Retinal pigment epithelial cell (primary cell): ENCODE measurements around the gene OR10A4.
A peak's percentile ranks its signal among the peaks of the same experiment; 100 is the strongest.
"Not testable (repeated sequence)": the region's sequence is repeated elsewhere in the genome, so short reads cannot be mapped to it uniquely, and the experiment has no call there.

ENCODE experiments used
- DNase-seq: peaks from one replicate; pipeline ENCODE4 v3.0.0-alpha.2; 2010; ENCODE audit warnings: low read depth
- H3K4me3 ChIP-seq: 2 replicates; pipeline ENCODE4 v1.5.1; 2011; ENCODE audit warnings: mild to moderate bottlenecking, low read length, control low read depth, moderate library complexity
- CTCF ChIP-seq: conservative IDR thresholded peaks from 2 replicates; pipeline ENCODE4 v1.5.1; 2011; ENCODE audit warnings: low read depth, low read length, control low read depth, inconsistent platforms

Gene OR10A4

GRCh38 chr11:6894097-6894496 lies 17.7 kb downstream of the OR10A4 start:
- no peak overlapping the region for H3K4me3 ChIP-seq
- no peak for TF ChIP-seq CTCF
- no peak for DNase-seq

GRCh38 chr11:6895010-6895409 lies 18.6 kb downstream of the OR10A4 start:
- no peak for DNase-seq
- TF ChIP-seq CTCF = no peak

DNA sequence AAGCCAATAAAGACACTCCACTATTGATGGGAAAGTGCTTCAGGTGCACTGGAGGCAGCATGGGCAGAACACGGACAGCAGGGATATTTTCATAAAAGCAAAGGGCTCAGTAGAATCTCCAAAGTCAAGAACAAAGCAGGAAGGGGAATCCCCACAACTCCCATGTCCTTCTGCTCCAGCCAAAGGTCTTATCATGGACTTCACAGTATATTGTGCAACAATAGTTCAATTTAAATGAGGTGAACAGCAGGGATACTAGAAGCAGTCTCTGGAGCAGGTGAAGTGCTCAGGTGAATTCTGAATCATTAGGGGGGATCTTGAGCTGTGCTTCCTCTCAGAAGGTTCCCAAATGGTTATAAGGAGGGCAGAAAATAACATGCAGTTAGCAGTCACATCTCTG lies 22.5 kb downstream of the OR10A4 start:
- DNase-seq = no peak
- no peak for TF ChIP-seq CTCF
- no peak overlapping the region for H3K4me3 ChIP-seq

More at GRCh38 chr11:6895010-6895409, 18.6 kb downstream of the OR10A4 start:
- H3K4me3 ChIP-seq = no peak overlapping the region

DNA sequence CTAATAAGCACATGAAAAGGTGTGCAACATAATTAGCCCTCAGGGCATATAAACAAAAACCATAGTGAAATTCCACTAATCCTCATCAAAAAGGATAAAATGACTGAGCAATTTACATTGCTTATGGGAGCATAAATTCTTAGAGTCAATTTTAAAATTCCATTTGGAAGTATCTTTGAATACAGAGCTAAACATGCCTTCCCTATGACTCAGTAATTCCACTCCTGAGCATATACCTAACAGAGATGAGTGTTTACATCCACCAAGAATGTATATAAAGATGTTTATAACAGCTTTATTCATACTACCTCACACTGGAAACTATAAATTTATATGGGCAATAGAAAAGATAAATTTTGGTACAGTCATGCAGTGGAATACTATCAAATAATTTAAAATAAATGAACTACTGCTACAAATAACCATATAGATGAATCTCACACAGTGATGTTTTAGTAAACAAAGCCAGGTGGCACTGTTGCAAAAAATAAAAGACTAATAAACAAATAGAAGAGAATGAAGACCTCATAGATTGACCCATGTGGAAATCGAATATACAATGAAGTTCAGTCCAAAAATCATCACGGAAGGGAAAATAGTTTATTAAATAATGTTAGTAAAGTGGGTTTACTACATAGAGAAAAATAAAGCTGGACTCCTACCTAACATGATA lies 24.0 kb downstream of the OR10A4 start:
- TF ChIP-seq CTCF = no peak
- no peak overlapping the region for H3K4me3 ChIP-seq
- peak; percentile 11 for DNase-seq

DNA sequence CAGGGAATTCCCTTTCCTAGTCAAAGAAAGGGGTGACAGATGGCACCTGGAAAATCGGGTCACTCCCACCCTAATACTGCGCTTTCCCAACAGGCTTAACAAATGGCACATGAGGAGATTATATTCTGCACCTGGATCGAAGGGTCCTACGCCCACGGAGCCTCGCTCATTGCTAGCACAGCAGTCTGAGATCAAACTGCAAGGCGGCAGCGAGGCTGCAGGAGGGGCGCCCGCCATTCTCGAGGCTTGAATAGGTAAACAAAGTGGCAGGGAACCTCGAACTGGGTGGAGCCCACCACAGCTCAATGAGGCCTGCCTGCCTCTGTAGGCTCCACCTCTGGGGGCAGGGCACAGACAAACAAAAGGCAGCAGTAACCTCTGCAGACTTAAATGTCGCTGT lies 28.4 kb downstream of the OR10A4 start:
- H3K4me3 ChIP-seq, DNase-seq: not testable (repeated sequence)

- H3K4me3 ChIP-seq = no peak overlapping the region
- no peak for DNase-seq
- TF ChIP-seq CTCF = no peak
Observed at GRCh38 chr11:6911378-6911777, 35.0 kb downstream of the OR10A4 start.

DNA sequence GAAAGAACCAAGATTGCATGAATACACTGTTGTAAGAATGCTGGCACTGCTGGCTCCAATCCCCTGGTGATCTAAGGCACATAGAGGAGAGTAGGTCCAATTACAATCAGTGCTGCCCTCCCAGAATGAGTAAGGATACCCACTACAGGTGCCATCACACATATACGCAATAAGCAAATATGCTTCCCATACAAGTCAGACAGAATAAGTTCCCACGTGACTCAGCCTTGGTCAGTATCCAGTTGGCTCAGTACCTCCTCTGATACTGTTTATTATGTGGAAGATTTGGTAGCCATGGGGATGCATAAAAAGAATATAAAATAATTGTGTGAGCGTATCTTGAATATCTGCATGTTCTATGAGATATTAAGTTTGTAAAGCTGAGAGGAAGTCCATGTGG lies 35.5 kb downstream of the OR10A4 start:
- DNase-seq = no peak
- no peak overlapping the region for H3K4me3 ChIP-seq
- no peak for TF ChIP-seq CTCF
